ENCODE results near the gene BAG2. TPM values are rescaled to one million over a fixed set of nuclear protein-coding genes. Genes with fewer than 3 reads are reported as not detected.

The BAG2 gene
- total RNA-seq, 1 donor from 2014 or later, result 4.3 TPM

DNA sequence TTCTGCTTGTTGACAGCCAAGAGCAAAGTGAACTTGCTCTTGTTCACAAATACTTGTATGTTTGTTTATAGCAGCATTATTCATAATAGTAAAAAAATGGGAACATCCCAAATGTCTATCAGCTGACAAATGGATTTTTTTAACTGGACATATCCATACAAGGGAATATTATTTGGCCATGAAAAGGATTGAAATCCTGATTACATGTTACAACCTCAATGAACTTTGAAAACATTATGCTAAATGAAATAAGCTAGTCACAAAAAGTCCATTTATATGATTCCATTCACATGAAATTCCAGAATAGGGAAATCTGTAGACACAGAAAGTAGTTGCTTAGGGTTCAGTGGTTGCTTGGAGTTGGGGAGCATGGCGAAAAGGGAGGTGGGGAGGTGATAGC is 28.4 kb upstream of the BAG2 start:
- ATAC-seq (ENCODE audit: low read depth) (no peak), DNase-seq (no peak)
- TF ChIP-seq CTCF (IDR thresholded peaks at IDR 0.05), result no peak
- no peak overlapping the region for H3K4me3 Mint-ChIP-seq
- CTCF ChIA-PET, result no interaction called here
- no peak overlapping the region for H3K27ac Mint-ChIP-seq
- peaks cover 68% of the 10 kb centered on the region for H3K36me3 Mint-ChIP-seq (ENCODE audit: low read depth)
- no peaks in the 10 kb centered on the region for H3K27me3 Mint-ChIP-seq
- no peaks in the 10 kb centered on the region for H3K4me1 Mint-ChIP-seq
- peaks cover 5% of the 10 kb centered on the region for H3K9me3 Mint-ChIP-seq
- intact Hi-C loops (cut with micrococcal nuclease), result no loop called here
- POLR2A ChIA-PET, result interaction anchor here (0.8 kb wide), 1 partner anchor 29 kb away, joined by 5 read pairs; no protein-coding TSS in a partner anchor

- ChIA-PET POLR2A (no interaction called here), CTCF (no interaction called here)
- no peak for DNase-seq
- H3K27me3 Mint-ChIP-seq, result no peaks in the 10 kb centered on the region
- peaks cover 69% of the 10 kb centered on the region for H3K36me3 Mint-ChIP-seq (ENCODE audit: low read depth)
- no peak overlapping the region for H3K27ac Mint-ChIP-seq
- no peak for ATAC-seq (ENCODE audit: low read depth)
- H3K4me3 Mint-ChIP-seq, result no peak overlapping the region
- no peaks in the 10 kb centered on the region for H3K4me1 Mint-ChIP-seq
- no peak for TF ChIP-seq CTCF (IDR thresholded peaks at IDR 0.05)
- intact Hi-C loops (cut with micrococcal nuclease), result no loop called here
- H3K9me3 Mint-ChIP-seq, result peaks cover 1% of the 10 kb centered on the region
These were observed 24.7 kb upstream of the BAG2 start for GRCh38 chr6:57147401-57147800.

DNA sequence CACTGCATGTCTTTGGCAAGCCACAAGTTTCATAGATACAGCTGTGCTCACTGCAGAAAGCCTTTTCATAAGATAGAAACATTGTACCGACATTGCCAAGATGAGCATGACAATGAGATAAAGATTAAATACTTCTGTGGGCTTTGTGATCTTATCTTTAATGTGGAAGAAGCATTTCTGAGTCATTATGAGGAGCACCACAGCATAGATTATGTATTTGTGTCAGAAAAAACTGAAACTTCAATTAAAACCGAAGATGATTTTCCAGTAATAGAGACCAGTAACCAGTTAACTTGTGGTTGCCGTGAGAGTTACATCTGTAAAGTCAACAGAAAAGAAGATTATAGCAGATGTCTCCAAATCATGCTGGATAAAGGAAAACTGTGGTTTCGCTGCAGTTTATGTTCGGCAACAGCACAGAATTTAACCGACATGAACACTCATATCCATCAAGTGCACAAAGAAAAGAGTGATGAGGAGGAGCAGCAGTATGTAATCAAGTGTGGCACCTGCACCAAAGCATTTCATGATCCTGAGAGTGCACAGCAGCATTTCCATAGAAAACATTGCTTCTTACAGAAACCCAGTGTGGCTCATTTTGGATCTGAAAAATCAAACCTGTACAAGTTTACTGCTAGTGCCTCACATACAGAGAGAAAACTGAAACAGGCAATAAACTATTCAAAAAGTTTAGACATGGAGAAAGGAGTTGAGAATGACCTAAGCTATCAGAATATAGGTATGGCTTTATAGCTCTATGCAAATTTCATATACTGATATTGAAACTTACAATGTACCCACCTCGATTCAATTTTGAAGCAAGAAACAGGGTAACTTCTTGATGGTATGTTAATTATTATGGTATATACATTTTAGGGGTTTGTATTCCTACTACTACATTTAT is 23.9 kb upstream of the BAG2 start:
- Mint-ChIP-seq H3K4me1 (no peaks in the 10 kb centered on the region), H3K27ac (no peak overlapping the region), H3K36me3 (ENCODE audit: low read depth) (peaks cover 66% of the 10 kb centered on the region), H3K27me3 (no peaks in the 10 kb centered on the region), H3K4me3 (no peak overlapping the region), H3K9me3 (no peaks in the 10 kb centered on the region)
- intact Hi-C loops (cut with micrococcal nuclease), result no loop called here
- CTCF ChIA-PET, result no interaction called here
- no peak for TF ChIP-seq CTCF (IDR thresholded peaks at IDR 0.05)
- no peak for DNase-seq
- POLR2A ChIA-PET, result no interaction called here
- ATAC-seq (ENCODE audit: low read depth), result no peak

GRCh38 chr6:57158658-57159057 is 13.5 kb upstream of the BAG2 start:
- POLR2A ChIA-PET, result no interaction called here
- ATAC-seq (ENCODE audit: low read depth), result no peak

More at GRCh38 chr6:57158658-57159057, 13.5 kb upstream of the BAG2 start:
- no peak overlapping the region for H3K4me3 Mint-ChIP-seq
- no peaks in the 10 kb centered on the region for H3K4me1 Mint-ChIP-seq
- no peak for TF ChIP-seq CTCF (IDR thresholded peaks at IDR 0.05)
- H3K27me3 Mint-ChIP-seq, result no peaks in the 10 kb centered on the region
- CTCF ChIA-PET, result no interaction called here
- no peaks in the 10 kb centered on the region for H3K9me3 Mint-ChIP-seq
- DNase-seq, result no peak
- H3K27ac Mint-ChIP-seq, result no peak overlapping the region
- intact Hi-C loops (cut with micrococcal nuclease), result no loop called here
- peaks cover 45% of the 10 kb centered on the region for H3K36me3 Mint-ChIP-seq (ENCODE audit: low read depth)
